ENCODE results near the gene ADRA1B. TPM values are rescaled to one million over a fixed set of nuclear protein-coding genes. Genes with fewer than 3 reads are reported as not detected.

Gene ADRA1B
- total RNA-seq, 4 donors from 2014 or later, result under 0.01 to 5.2 (median 1.2) TPM; not detected in 1

- no peak overlapping the region for H3K4me3 ChIP-seq
- no peak for DNase-seq
- H3K9me3 ChIP-seq, result no peaks in the 10 kb centered on the region
- H3K4me1 ChIP-seq, result no peaks in the 10 kb centered on the region
- intact Hi-C loops (cut with DNase I; ENCODE audit: low total_unique reads), result no loop called here
- TF ChIP-seq POLR2A (IDR thresholded peaks at IDR 0.05) (no peak), CTCF (IDR thresholded peaks at IDR 0.05) (no peak)
- H3K27ac ChIP-seq, result no peak overlapping the region
- no peaks in the 10 kb centered on the region for H3K36me3 ChIP-seq
- no peaks in the 10 kb centered on the region for H3K27me3 ChIP-seq
Observed at GRCh38 chr5:159909126-159909525, 7.2 kb upstream of the ADRA1B start.

GRCh38 chr5:159910207-159910842 is 6.0 kb upstream of the ADRA1B start:
- no peak for DNase-seq
- TF ChIP-seq CTCF (IDR thresholded peaks at IDR 0.05) (no peak), POLR2A (IDR thresholded peaks at IDR 0.05) (no peak)
- H3K9me3 ChIP-seq, result no peaks in the 10 kb centered on the region
- no peak overlapping the region for H3K27ac ChIP-seq
- no peaks in the 10 kb centered on the region for H3K4me1 ChIP-seq
- intact Hi-C loops (cut with DNase I; ENCODE audit: low total_unique reads), result loop anchor here (10.0 kb wide), 3 partner anchors 136 to 466 kb away; no protein-coding TSS in a partner anchor
- no peak overlapping the region for H3K4me3 ChIP-seq
- H3K36me3 ChIP-seq, result no peaks in the 10 kb centered on the region
- no peaks in the 10 kb centered on the region for H3K27me3 ChIP-seq

- TF ChIP-seq CTCF (IDR thresholded peaks at IDR 0.05) (no peak), POLR2A (IDR thresholded peaks at IDR 0.05) (no peak)
- no peaks in the 10 kb centered on the region for H3K27me3 ChIP-seq
- H3K27ac ChIP-seq, result no peak overlapping the region
- H3K36me3 ChIP-seq, result no peaks in the 10 kb centered on the region
- H3K4me3 ChIP-seq, result no peak overlapping the region
- intact Hi-C loops (cut with DNase I; ENCODE audit: low total_unique reads), result loop anchor here (10.0 kb wide), 3 partner anchors 136 to 466 kb away; no protein-coding TSS in a partner anchor
- H3K4me1 ChIP-seq, result no peaks in the 10 kb centered on the region
- no peaks in the 10 kb centered on the region for H3K9me3 ChIP-seq
- no peak for DNase-seq
Observed at GRCh38 chr5:159910843-159911229, 5.4 kb upstream of the ADRA1B start.

- no peaks in the 10 kb centered on the region for H3K9me3 ChIP-seq
- intact Hi-C loops (cut with DNase I; ENCODE audit: low total_unique reads), result loop anchor here (10.0 kb wide), 3 partner anchors 137 to 467 kb away; no protein-coding TSS in a partner anchor
- no peaks in the 10 kb centered on the region for H3K36me3 ChIP-seq
- no peak overlapping the region for H3K4me3 ChIP-seq
- peak overlapping the region in 1 of 2 donors; percentile 60 for H3K27ac ChIP-seq
- TF ChIP-seq POLR2A (IDR thresholded peaks at IDR 0.05), result no peak
- no peak for TF ChIP-seq CTCF (IDR thresholded peaks at IDR 0.05)
- no peaks in the 10 kb centered on the region for H3K27me3 ChIP-seq
- DNase-seq, result no peak
- no peaks in the 10 kb centered on the region for H3K4me1 ChIP-seq
Observed at GRCh38 chr5:159911349-159911748, 4.9 kb upstream of the ADRA1B start.

GRCh38 chr5:159912033-159912800 is 4.1 kb upstream of the ADRA1B start:
- H3K4me1 ChIP-seq, result no peaks in the 10 kb centered on the region
- no peaks in the 10 kb centered on the region for H3K27me3 ChIP-seq
- peak overlapping the region; percentile 21 to 60 for H3K27ac ChIP-seq
- intact Hi-C loops (cut with DNase I; ENCODE audit: low total_unique reads), result loop anchor here (10.0 kb wide), 3 partner anchors 137 to 467 kb away; no protein-coding TSS in a partner anchor
- no peak overlapping the region for H3K4me3 ChIP-seq
- H3K9me3 ChIP-seq, result no peaks in the 10 kb centered on the region
- DNase-seq, result peak in 1 of 2 donors; percentile 48
- TF ChIP-seq POLR2A (IDR thresholded peaks at IDR 0.05) (no peak), CTCF (IDR thresholded peaks at IDR 0.05) (no peak)
- no peaks in the 10 kb centered on the region for H3K36me3 ChIP-seq
